ENCODE measurements around the gene ZYG11B.
"Not testable (repeated sequence)": the region's sequence is repeated elsewhere in the genome, so short reads cannot be mapped to it uniquely, and the experiment has no call there.

The ZYG11B gene

GRCh38 chr1:52709016-52709415, 17.2 kb upstream of the ZYG11B start:
- no peaks in the 10 kb centered on the region for H3K27me3 ChIP-seq (replicated peaks; ENCODE audit: insufficient read depth, low read length)
- H4K20me1 ChIP-seq (ENCODE audit: insufficient read depth, low read length): no peaks in the 10 kb centered on the region
- DNase-seq: no peak
- TF ChIP-seq EZH2phosphoT487 (IDR thresholded peaks at IDR 0.05; ENCODE audit: low read length) (no peak), EZH2 (optimal IDR thresholded peaks at IDR 0.05; ENCODE audit: low read depth, low read length) (no peak)
- TF ChIP-seq, protein P1, sequence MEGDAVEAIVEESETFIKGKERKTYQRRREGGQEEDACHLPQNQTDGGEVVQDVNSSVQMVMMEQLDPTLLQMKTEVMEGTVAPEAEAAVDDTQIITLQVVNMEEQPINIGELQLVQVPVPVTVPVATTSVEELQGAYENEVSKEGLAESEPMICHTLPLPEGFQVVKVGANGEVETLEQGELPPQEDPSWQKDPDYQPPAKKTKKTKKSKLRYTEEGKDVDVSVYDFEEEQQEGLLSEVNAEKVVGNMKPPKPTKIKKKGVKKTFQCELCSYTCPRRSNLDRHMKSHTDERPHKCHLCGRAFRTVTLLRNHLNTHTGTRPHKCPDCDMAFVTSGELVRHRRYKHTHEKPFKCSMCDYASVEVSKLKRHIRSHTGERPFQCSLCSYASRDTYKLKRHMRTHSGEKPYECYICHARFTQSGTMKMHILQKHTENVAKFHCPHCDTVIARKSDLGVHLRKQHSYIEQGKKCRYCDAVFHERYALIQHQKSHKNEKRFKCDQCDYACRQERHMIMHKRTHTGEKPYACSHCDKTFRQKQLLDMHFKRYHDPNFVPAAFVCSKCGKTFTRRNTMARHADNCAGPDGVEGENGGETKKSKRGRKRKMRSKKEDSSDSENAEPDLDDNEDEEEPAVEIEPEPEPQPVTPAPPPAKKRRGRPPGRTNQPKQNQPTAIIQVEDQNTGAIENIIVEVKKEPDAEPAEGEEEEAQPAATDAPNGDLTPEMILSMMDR (IDR thresholded peaks at IDR 0.05; ENCODE audit: low read length): no peak
- no peak overlapping the region for H3K9ac ChIP-seq (ENCODE audit: low read length)
- no peaks in the 10 kb centered on the region for H3K36me3 ChIP-seq (replicated peaks; ENCODE audit: insufficient read depth, low read length)
- no peaks in the 10 kb centered on the region for H3K79me2 ChIP-seq (ENCODE audit: low read length)
- no peaks in the 10 kb centered on the region for H3K9me2 ChIP-seq (replicated peaks; ENCODE audit: insufficient read depth, low read length)
- H3K27ac ChIP-seq (ENCODE audit: low read length): no peak overlapping the region
- no peaks in the 10 kb centered on the region for H3F3A ChIP-seq (ENCODE audit: insufficient read depth, low read length)
- no peak overlapping the region for H2AFZ ChIP-seq (ENCODE audit: low read length)
- no peaks in the 10 kb centered on the region for H3K9me3 ChIP-seq (replicated peaks; ENCODE audit: insufficient read depth, low read length)
- no peaks in the 10 kb centered on the region for H3K4me1 ChIP-seq (ENCODE audit: low read length)
- no peak overlapping the region for H3K4me2 ChIP-seq (ENCODE audit: low read depth, low read length)
- H3K4me3 ChIP-seq (ENCODE audit: low read length): no peak overlapping the region

- H3K9me2 ChIP-seq (replicated peaks; ENCODE audit: insufficient read depth, low read length): no peaks in the 10 kb centered on the region
- TF ChIP-seq EZH2 (optimal IDR thresholded peaks at IDR 0.05; ENCODE audit: low read depth, low read length) (no peak), EZH2phosphoT487 (IDR thresholded peaks at IDR 0.05; ENCODE audit: low read length) (no peak)
- TF ChIP-seq, protein P1 (IDR thresholded peaks at IDR 0.05; ENCODE audit: low read length): no peak
- H3K4me3 ChIP-seq (ENCODE audit: low read length): no peak overlapping the region
- no peak for DNase-seq
- H3K36me3 ChIP-seq (replicated peaks; ENCODE audit: insufficient read depth, low read length): no peaks in the 10 kb centered on the region
- H3K9me3 ChIP-seq (replicated peaks; ENCODE audit: insufficient read depth, low read length): no peaks in the 10 kb centered on the region
- H3K27me3 ChIP-seq (replicated peaks; ENCODE audit: insufficient read depth, low read length): no peaks in the 10 kb centered on the region
- H3K27ac ChIP-seq (ENCODE audit: low read length): no peak overlapping the region
- no peak overlapping the region for H3K4me2 ChIP-seq (ENCODE audit: low read depth, low read length)
- no peaks in the 10 kb centered on the region for H3K79me2 ChIP-seq (ENCODE audit: low read length)
- no peak overlapping the region for H2AFZ ChIP-seq (ENCODE audit: low read length)
- H4K20me1 ChIP-seq (ENCODE audit: insufficient read depth, low read length): no peaks in the 10 kb centered on the region
- H3F3A ChIP-seq (ENCODE audit: insufficient read depth, low read length): no peaks in the 10 kb centered on the region
- no peaks in the 10 kb centered on the region for H3K4me1 ChIP-seq (ENCODE audit: low read length)
- no peak overlapping the region for H3K9ac ChIP-seq (ENCODE audit: low read length)
Measured at GRCh38 chr1:52713590-52713989, 12.7 kb upstream of the ZYG11B start.

DNA sequence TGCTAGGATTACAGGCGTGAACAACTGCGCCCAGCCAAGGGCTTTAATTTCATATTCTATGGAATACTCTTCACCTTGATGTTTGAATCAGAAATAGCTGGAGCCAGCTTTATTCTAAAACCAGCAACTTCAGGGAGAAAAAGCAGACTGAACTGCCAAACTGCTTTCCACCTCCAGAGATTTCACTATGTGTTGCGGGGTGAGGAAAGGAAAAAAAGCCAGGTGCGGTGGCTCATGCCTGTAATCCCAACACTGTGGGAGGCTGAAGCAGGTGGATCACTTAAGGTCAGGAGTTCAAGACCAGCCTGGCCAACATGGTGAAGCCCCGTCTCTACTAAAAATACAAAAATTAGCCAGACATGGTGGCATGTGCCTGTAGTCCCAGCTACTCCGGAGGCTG, 11.0 kb upstream of the ZYG11B start:
- H3F3A ChIP-seq (ENCODE audit: insufficient read depth, low read length); H3K27me3 ChIP-seq (replicated peaks; ENCODE audit: insufficient read depth, low read length); H3K79me2 ChIP-seq (ENCODE audit: low read length); H4K20me1 ChIP-seq (ENCODE audit: insufficient read depth, low read length); H2AFZ ChIP-seq (ENCODE audit: low read length); H3K4me1 ChIP-seq (ENCODE audit: low read length); H3K9me3 ChIP-seq (replicated peaks; ENCODE audit: insufficient read depth, low read length); H3K4me2 ChIP-seq (ENCODE audit: low read depth, low read length); H3K4me3 ChIP-seq (ENCODE audit: low read length); H3K36me3 ChIP-seq (replicated peaks; ENCODE audit: insufficient read depth, low read length); DNase-seq; H3K9ac ChIP-seq (ENCODE audit: low read length); H3K9me2 ChIP-seq (replicated peaks; ENCODE audit: insufficient read depth, low read length); H3K27ac ChIP-seq (ENCODE audit: low read length): not testable (repeated sequence)

GRCh38 chr1:52723260-52723659, 3.0 kb upstream of the ZYG11B start:
- Histone ChIP-seq H2AFZ (ENCODE audit: low read length) (no peak overlapping the region), H3K9me2 (replicated peaks; ENCODE audit: insufficient read depth, low read length) (no peaks in the 10 kb centered on the region)
- TF ChIP-seq, protein P1 (IDR thresholded peaks at IDR 0.05; ENCODE audit: low read length): no peak
- TF ChIP-seq EZH2phosphoT487 (IDR thresholded peaks at IDR 0.05; ENCODE audit: low read length): no peak
- TF ChIP-seq EZH2 (optimal IDR thresholded peaks at IDR 0.05; ENCODE audit: low read depth, low read length): no peak

More at GRCh38 chr1:52723260-52723659, 3.0 kb upstream of the ZYG11B start:
- no peaks in the 10 kb centered on the region for H3K4me1 ChIP-seq (ENCODE audit: low read length)
- no peaks in the 10 kb centered on the region for H4K20me1 ChIP-seq (ENCODE audit: insufficient read depth, low read length)
- H3K4me2 ChIP-seq (ENCODE audit: low read depth, low read length): no peak overlapping the region
- no peak overlapping the region for H3K27ac ChIP-seq (ENCODE audit: low read length)
- no peak overlapping the region for H3K4me3 ChIP-seq (ENCODE audit: low read length)
- no peak for DNase-seq
- no peaks in the 10 kb centered on the region for H3K36me3 ChIP-seq (replicated peaks; ENCODE audit: insufficient read depth, low read length)
- H3K9ac ChIP-seq (ENCODE audit: low read length): no peak overlapping the region
- H3K9me3 ChIP-seq (replicated peaks; ENCODE audit: insufficient read depth, low read length): no peaks in the 10 kb centered on the region
- H3K79me2 ChIP-seq (ENCODE audit: low read length): peaks cover 17% of the 10 kb centered on the region
- no peaks in the 10 kb centered on the region for H3K27me3 ChIP-seq (replicated peaks; ENCODE audit: insufficient read depth, low read length)
- no peaks in the 10 kb centered on the region for H3F3A ChIP-seq (ENCODE audit: insufficient read depth, low read length)
